GM18508 (cell line): ENCODE results near the gene TSC22D3.

Experiments used
- ATAC-seq: cut with Tn5 transposase; IDR thresholded peaks from one replicate; pipeline ENCODE4 v1.9.1; 2021; ENCODE audit warnings: moderate number of reproducible peaks; ENCODE audit not compliant: insufficient read depth, unreplicated experiment

The TSC22D3 gene

GRCh38 chrX:107763647-107764046 lies 11.9 kb downstream of the TSC22D3 start:
- ATAC-seq = no peak

DNA sequence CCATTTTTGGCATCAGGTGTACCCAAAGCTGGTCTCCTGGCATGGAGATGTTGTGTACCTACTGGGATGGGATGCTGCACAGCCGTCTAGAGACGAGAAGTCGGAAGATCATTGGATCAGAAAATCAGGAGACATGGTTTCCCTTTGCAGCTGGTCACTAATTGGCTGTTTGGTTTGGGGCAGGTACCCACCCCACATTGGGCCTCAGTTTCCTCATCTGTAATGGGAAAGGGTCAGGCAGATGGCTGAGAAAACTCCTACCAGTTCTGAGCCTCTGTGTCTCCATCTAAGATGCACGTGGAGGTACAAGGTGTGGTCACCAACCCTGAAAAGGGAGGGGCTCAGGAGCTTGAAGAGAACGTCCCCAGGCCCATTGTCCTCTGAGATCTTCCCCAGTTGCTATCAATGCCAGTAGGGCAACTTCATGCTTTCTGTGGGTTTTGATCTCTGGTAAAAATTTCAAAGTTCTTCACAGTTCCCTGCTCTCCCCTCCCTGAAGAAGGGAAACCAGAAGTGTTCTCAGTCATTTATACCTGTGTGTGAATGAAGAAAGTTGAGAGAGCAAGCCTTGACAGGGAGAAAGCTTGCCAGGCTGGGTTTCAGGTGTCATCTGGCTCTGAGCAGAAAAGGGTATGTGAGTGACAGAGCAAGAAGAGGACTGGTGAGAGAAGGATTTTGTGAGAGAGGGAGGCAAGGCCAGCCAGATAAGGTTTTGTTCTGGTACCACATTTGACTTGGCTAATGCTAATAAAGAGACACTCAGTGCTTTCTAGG lies 15.1 kb downstream of the TSC22D3 start:
- no peak for ATAC-seq

DNA sequence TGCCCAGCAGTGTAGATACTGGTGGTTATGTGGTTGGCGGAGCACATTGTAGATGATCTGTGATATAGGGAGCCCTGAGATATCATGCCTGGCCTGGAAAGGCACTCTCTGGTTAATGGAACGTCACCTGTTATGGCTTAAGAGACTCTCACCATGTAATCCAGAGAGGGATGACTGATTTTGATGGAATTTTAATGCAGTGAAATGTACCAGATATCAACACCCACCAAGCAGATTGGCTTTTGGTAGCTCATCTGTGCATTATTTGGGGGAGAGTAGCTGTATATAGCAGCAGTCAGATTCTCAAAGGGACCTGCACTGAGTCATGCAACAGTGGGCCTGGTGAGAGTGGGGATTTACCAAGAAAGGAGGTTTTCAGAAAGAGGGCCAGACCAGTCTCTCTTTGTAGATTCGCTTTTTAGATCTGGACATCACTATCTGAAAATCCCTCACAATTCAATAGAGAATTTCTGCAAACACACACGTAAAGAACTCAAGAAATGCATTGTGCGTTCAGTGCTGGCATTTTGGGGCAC lies 17.3 kb downstream of the TSC22D3 start:
- no peak for ATAC-seq

GRCh38 chrX:107755721-107756120 lies 19.9 kb downstream of the TSC22D3 start:
- ATAC-seq = no peak

- no peak for ATAC-seq
These were observed 22.4 kb downstream of the TSC22D3 start for GRCh38 chrX:107753187-107753586.

GRCh38 chrX:107752714-107753113 lies 22.9 kb downstream of the TSC22D3 start:
- ATAC-seq = no peak

- ATAC-seq = no peak
These were observed 23.5 kb downstream of the TSC22D3 start for GRCh38 chrX:107752043-107752442.

- ATAC-seq = no peak
These were observed 24.6 kb downstream of the TSC22D3 start for GRCh38 chrX:107750861-107751445.

GRCh38 chrX:107750263-107750662 lies 25.3 kb downstream of the TSC22D3 start:
- ATAC-seq = no peak

DNA sequence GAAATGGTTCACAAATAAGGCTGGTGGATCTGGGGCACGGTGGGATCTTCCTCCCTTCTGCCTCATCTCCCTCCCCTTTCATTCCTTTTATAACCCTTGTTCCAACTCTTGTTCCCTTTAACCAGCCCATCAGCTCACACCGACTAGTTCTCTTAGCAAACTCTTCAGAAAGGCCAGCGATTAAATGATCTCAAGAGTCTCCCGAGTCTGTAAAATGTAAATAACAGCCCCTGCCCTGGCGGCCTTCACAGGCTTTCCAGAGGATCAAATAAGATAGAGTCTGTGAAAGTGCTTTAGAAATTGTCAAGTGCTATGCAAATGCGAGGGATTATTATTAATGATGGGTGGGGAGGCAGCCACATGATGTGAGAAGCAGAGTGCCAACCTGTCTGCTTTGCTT lies 27.1 kb downstream of the TSC22D3 start:
- ATAC-seq = no peak

GRCh38 chrX:107747596-107748161 lies 27.9 kb downstream of the TSC22D3 start:
- no peak for ATAC-seq

- no peak for ATAC-seq
These were observed 30.7 kb downstream of the TSC22D3 start for GRCh38 chrX:107744868-107745267.

DNA sequence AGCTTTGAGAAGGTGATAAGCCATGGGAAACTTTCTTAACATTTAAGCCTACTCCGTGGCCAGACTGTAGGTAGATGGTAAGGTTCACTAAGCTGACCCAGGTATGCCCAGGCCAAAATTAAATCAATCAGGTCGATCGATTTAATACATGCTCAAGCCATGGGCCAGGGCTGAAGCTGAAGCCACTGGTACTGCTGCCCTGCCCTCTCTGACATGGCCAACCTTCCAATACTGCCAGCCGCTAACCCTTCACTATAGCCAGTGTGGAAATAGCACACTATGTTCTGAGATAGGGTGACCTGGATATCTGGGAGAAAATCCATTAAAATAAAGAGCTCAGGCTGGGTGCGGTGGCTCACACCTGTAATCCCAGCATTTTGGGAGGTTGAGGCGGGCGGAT lies 31.6 kb downstream of the TSC22D3 start:
- no peak for ATAC-seq

DNA sequence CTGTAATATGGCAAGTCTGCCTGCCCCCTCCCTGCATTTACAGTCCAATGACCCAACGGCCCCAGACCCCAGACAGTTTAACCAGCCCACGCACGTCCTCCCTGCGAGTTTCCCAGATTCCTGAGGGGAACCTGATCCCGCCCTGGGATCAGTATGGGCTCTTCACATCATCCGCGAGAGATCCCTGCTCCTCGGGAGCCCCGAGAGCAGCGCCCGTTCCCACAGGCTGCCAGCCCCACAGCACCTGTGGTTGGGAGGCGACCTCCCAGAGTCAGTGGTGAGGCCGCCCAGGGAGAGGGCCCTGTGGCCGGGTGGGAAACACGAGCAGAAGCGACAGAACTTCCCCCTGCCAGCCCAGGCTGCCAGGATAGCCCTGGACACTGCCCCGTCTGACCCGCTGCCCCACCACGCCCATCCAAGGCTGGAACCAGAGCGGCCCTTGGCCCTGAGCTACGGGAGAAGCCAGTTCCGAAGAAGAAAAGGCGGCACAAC lies 32.8 kb downstream of the TSC22D3 start:
- ATAC-seq = no peak

- ATAC-seq = no peak
These were observed 34.2 kb downstream of the TSC22D3 start for GRCh38 chrX:107741404-107741790.

DNA sequence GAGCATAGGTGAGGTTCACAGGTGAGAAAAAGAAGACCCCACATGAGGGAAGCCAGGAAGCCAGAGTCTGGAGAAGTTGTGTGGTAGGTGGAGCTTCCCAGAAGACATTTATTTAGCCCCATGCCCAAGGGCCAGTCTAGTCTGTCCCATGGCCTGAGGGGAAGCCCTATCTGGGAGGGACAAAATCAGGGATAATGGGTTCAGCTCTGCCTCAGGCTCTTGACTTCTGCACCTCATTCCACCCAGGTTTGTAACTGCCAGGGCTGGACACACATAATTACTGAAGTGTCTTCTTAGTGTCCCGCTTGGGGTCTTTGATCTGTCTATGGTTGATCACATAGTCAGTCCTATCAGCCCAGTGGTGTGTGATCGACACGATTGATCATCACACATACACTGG lies 36.0 kb downstream of the TSC22D3 start:
- no peak for ATAC-seq

GRCh38 chrX:107738768-107739167 lies 36.8 kb downstream of the TSC22D3 start:
- no peak for ATAC-seq

DNA sequence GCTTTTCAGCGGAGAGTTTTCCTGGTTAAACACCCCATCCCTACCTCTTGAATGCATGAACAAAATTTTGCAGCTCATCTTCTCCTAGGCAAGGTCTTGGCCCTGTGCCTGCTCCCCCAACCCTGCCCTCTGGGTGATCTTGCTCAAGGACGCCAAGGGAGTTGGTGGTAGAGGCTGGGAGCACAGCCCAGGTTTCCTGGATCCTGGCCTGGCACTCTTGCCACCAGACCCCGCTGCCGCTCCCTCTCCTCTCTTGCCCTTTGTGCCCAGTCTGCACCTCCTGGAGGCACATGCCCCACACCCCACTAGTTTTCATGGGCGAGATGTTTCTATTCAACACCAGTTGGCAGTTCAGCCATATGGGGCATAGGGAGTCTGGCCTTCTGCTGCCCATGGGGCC lies 37.3 kb downstream of the TSC22D3 start:
- no peak for ATAC-seq

DNA sequence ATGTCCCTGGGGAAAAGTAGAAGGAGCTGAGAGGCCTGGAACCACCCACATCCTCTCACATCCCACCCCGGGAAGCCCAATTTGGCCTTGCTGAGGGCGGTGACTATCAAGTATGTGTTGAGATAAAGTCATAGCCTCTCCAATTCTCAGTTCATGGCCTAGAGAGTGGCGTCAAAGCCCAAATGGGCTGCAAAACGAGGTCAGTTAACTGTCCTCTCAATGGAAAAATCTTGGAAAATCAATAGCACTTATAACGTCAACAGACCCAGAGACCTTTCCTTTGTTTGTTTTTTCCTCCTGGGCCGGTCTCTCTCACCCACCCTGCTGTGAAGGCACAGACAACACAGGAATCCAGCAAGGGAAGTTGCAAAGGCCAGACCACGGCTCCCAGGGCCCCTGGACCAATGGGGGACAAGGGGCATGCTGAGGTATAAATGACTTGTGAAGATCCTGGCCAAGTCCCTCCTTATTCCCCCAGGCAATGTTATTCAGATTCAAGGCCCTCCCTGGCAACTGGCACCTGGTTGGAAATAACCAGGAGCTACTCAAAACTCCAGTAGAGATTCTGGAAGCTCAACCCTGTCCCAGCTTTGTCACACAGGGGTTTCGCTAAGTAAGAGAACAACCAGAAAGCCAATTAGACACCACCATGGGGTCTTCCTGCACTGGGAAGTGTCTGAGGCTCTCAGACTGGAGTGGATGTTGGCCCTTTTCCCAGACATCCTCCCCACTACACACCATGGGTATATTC lies 38.6 kb downstream of the TSC22D3 start:
- no peak for ATAC-seq

- ATAC-seq = no peak
These were observed 40.9 kb downstream of the TSC22D3 start for GRCh38 chrX:107734646-107735045.

DNA sequence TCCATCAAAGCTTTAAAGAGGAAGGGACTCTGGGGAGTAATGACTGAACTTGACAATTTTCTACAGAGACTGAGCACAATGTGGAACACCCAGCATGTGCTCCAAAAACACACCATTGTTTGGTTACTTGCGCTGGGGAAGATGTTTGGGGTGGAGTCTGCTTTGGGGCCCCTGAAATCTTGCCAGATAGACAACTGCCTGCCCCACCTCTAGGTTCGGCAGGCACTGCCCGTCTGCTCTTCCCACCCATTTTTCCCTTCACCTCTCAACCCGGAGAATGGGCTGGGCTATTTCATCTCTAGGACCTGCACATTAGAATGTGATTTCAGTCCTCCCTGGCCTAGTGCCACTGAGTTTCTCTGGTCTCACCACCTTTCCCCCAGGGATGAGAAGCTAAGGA lies 41.9 kb downstream of the TSC22D3 start:
- ATAC-seq = no peak
